ENCODE results near the gene PRKCB. TPM values are rescaled to one million over a fixed set of nuclear protein-coding genes. Genes with fewer than 3 reads are reported as not detected.

Gene PRKCB
- total and polyA plus RNA-seq, 9 donors, result 0.38 to 5.0 (median 1.2) TPM

GRCh38 chr16:24174957-24175356 is 339.2 kb downstream of the PRKCB start:
- Histone ChIP-seq H3K27me3 (no peaks in the 10 kb centered on the region), H3K9me3 (no peaks in the 10 kb centered on the region), H3K36me3 (no peaks in the 10 kb centered on the region), H3K4me3 (no peak overlapping the region), H3K27ac (no peak overlapping the region), H3K4me1 (ENCODE audit: insufficient read depth) (no peaks in the 10 kb centered on the region)
- intact Hi-C loops (cut with DNase I), result no loop called here
- 85 to 95% (median 90%) methylated on average over 3 of the region's 3 CpGs for WGBS, 3 donors
- TF ChIP-seq CTCF (IDR thresholded peaks at IDR 0.05), result no peak
- no peak for TF ChIP-seq POLR2A (IDR thresholded peaks at IDR 0.05)
- no peak for TF ChIP-seq EP300 (IDR thresholded peaks at IDR 0.05)
- DNase-seq, result no peak

GRCh38 chr16:24178496-24178895 is 342.7 kb downstream of the PRKCB start:
- Histone ChIP-seq H3K27ac (no peak overlapping the region), H3K9me3 (no peaks in the 10 kb centered on the region), H3K4me1 (ENCODE audit: insufficient read depth) (no peaks in the 10 kb centered on the region), H3K27me3 (no peaks in the 10 kb centered on the region), H3K4me3 (no peak overlapping the region), H3K36me3 (no peaks in the 10 kb centered on the region)
- WGBS, 3 donors, result 20 to 43% (median 29%) methylated on average over 4 of the region's 4 CpGs
- TF ChIP-seq EP300 (IDR thresholded peaks at IDR 0.05), result no peak
- no peak for TF ChIP-seq POLR2A (IDR thresholded peaks at IDR 0.05)
- no peak for TF ChIP-seq CTCF (IDR thresholded peaks at IDR 0.05)
- DNase-seq, result no peak
- intact Hi-C loops (cut with DNase I), result no loop called here

- Histone ChIP-seq H3K36me3 (no peaks in the 10 kb centered on the region), H3K4me1 (ENCODE audit: insufficient read depth) (no peaks in the 10 kb centered on the region), H3K27me3 (no peaks in the 10 kb centered on the region), H3K4me3 (no peak overlapping the region), H3K27ac (no peak overlapping the region), H3K9me3 (no peaks in the 10 kb centered on the region)
- DNase-seq, result no peak
- TF ChIP-seq CTCF (IDR thresholded peaks at IDR 0.05) (no peak), EP300 (IDR thresholded peaks at IDR 0.05) (no peak), POLR2A (IDR thresholded peaks at IDR 0.05) (no peak)
- intact Hi-C loops (cut with DNase I), result no loop called here
- WGBS, 3 donors, result 83 to 86% (median 85%) methylated on average over 8 of the region's 8 CpGs
Measured at GRCh38 chr16:24180451-24180850, 344.7 kb downstream of the PRKCB start.

GRCh38 chr16:24188021-24188542 is 352.3 kb downstream of the PRKCB start:
- 57 to 65% (median 63%) methylated on average over 9 of the region's 9 CpGs for WGBS, 3 donors
- TF ChIP-seq CTCF (IDR thresholded peaks at IDR 0.05) (no peak), EP300 (IDR thresholded peaks at IDR 0.05) (no peak), POLR2A (IDR thresholded peaks at IDR 0.05) (no peak)
- Histone ChIP-seq H3K27me3 (no peaks in the 10 kb centered on the region), H3K27ac (no peak overlapping the region), H3K36me3 (no peaks in the 10 kb centered on the region), H3K9me3 (no peaks in the 10 kb centered on the region), H3K4me3 (no peak overlapping the region), H3K4me1 (ENCODE audit: insufficient read depth) (no peaks in the 10 kb centered on the region)
- intact Hi-C loops (cut with DNase I), result no loop called here
- DNase-seq, result no peak

All from ovary (tissue), 9 donors.